ENCODE measurements around the gene MAPK8IP3. TPM values are rescaled to one million over a fixed set of nuclear protein-coding genes. Genes with fewer than 3 reads are reported as not detected.

The MAPK8IP3 gene
- total RNA-seq, 1 donor from 2014 or later = 157 TPM

GRCh38 chr16:1817716-1818115 is 111.7 kb downstream of the MAPK8IP3 start:
- no peak for TF ChIP-seq CTCF (IDR thresholded peaks at IDR 0.05; ENCODE audit: unreplicated experiment)
- Mint-ChIP-seq H3K27me3 (no peaks in the 10 kb centered on the region), H3K36me3 (ENCODE audit: insufficient read depth) (peaks cover 16% of the 10 kb centered on the region), H3K9me3 (ENCODE audit: low read depth) (no peaks in the 10 kb centered on the region), H3K27ac (no peak overlapping the region), H3K4me1 (ENCODE audit: low read depth) (no peaks in the 10 kb centered on the region), H3K4me3 (ENCODE audit: low read depth) (no peak overlapping the region)
- no peak for DNase-seq (ENCODE audit: low spot score, unreplicated experiment)

GRCh38 chr16:1818204-1818872 is 112.3 kb downstream of the MAPK8IP3 start:
- Mint-ChIP-seq H3K4me3 (ENCODE audit: low read depth) (no peak overlapping the region), H3K27ac (no peak overlapping the region), H3K4me1 (ENCODE audit: low read depth) (no peaks in the 10 kb centered on the region), H3K36me3 (ENCODE audit: insufficient read depth) (peaks cover 13% of the 10 kb centered on the region), H3K27me3 (no peaks in the 10 kb centered on the region), H3K9me3 (ENCODE audit: low read depth) (no peaks in the 10 kb centered on the region)
- no peak for DNase-seq (ENCODE audit: low spot score, unreplicated experiment)
- TF ChIP-seq CTCF (IDR thresholded peaks at IDR 0.05; ENCODE audit: unreplicated experiment) = no peak

- Mint-ChIP-seq H3K4me1 (ENCODE audit: low read depth) (peaks cover 1% of the 10 kb centered on the region), H3K4me3 (ENCODE audit: low read depth) (no peak overlapping the region), H3K27me3 (no peaks in the 10 kb centered on the region), H3K27ac (no peak overlapping the region), H3K36me3 (ENCODE audit: insufficient read depth) (peaks cover 9% of the 10 kb centered on the region), H3K9me3 (ENCODE audit: low read depth) (no peaks in the 10 kb centered on the region)
- DNase-seq (ENCODE audit: low spot score, unreplicated experiment) = no peak
- TF ChIP-seq CTCF (IDR thresholded peaks at IDR 0.05; ENCODE audit: unreplicated experiment) = no peak
Measured at GRCh38 chr16:1818873-1819525, 113.0 kb downstream of the MAPK8IP3 start.

- no peak overlapping the region for H3K4me3 Mint-ChIP-seq (ENCODE audit: low read depth)
- no peaks in the 10 kb centered on the region for H3K27me3 Mint-ChIP-seq
- no peaks in the 10 kb centered on the region for H3K9me3 Mint-ChIP-seq (ENCODE audit: low read depth)
- no peak overlapping the region for H3K27ac Mint-ChIP-seq
- no peak for TF ChIP-seq CTCF (IDR thresholded peaks at IDR 0.05; ENCODE audit: unreplicated experiment)
- H3K36me3 Mint-ChIP-seq (ENCODE audit: insufficient read depth) = peaks cover 7% of the 10 kb centered on the region
- H3K4me1 Mint-ChIP-seq (ENCODE audit: low read depth) = peaks cover 3% of the 10 kb centered on the region
- DNase-seq (ENCODE audit: low spot score, unreplicated experiment) = no peak
Measured at GRCh38 chr16:1819611-1820010, 113.6 kb downstream of the MAPK8IP3 start.

Small RNA genes lying within 50 kb of the gene (microRNA-seq; reads per million reads assigned to microRNA genes)
- 10.7 reads per million, percentile 19 among the genes with 10 or more reads in this experiment for gene MIR3177 (ENCODE audit: borderline number of aligned reads, unreplicated experiment)

Other genes starting within 250 kb of the MAPK8IP3 start
- gene CLCN7, start 231.2 kb upstream of the MAPK8IP3 start, total RNA-seq = 85.3 and 89.4 TPM in 2 replicates
- gene PTX4, start 217.3 kb upstream of the MAPK8IP3 start, total RNA-seq = not detected in 2 replicates
- 73.4 and 77.2 TPM in 2 replicates for gene TELO2, start 212.8 kb upstream of the MAPK8IP3 start, total RNA-seq
- not detected in 2 replicates for gene TMEM204, start 172.5 kb upstream of the MAPK8IP3 start, total RNA-seq
- 75.2 and 85.3 TPM in 2 replicates for gene IFT140, start 94.1 kb upstream of the MAPK8IP3 start, total RNA-seq
- gene CRAMP1, start 93.8 kb upstream of the MAPK8IP3 start, total RNA-seq = 58.3 and 61.3 TPM in 2 replicates
- 141 and 146 TPM in 2 replicates for gene JPT2, start 27.9 kb upstream of the MAPK8IP3 start, total RNA-seq
- gene NME3, start 65.3 kb downstream of the MAPK8IP3 start, total RNA-seq = 34.4 and 35.3 TPM in 2 replicates
- 50.6 and 53.4 TPM in 2 replicates for gene EME2, start 66.6 kb downstream of the MAPK8IP3 start, total RNA-seq
- gene MRPS34, start 66.9 kb downstream of the MAPK8IP3 start, total RNA-seq = 77.2 and 84.6 TPM in 2 replicates
- 47.8 and 50.2 TPM in 2 replicates for gene SPSB3, start 76.4 kb downstream of the MAPK8IP3 start, total RNA-seq
- gene NUBP2, start 76.8 kb downstream of the MAPK8IP3 start, total RNA-seq = 59.9 and 65.4 TPM in 2 replicates
- gene IGFALS, start 87.5 kb downstream of the MAPK8IP3 start, total RNA-seq = 0.60 and 1.2 TPM in 2 replicates
- gene HAGH, start 120.6 kb downstream of the MAPK8IP3 start, total RNA-seq = 43.6 and 46.4 TPM in 2 replicates
- 26.3 and 27.9 TPM in 2 replicates for gene FAHD1, start 121.0 kb downstream of the MAPK8IP3 start, total RNA-seq
- not detected in 2 replicates for gene MEIOB, start 166.0 kb downstream of the MAPK8IP3 start, total RNA-seq
- 0.46 TPM in 1 of 2 replicates, not detected in the other for gene HS3ST6, start 212.2 kb downstream of the MAPK8IP3 start, total RNA-seq
- gene MSRB1, start 237.0 kb downstream of the MAPK8IP3 start, total RNA-seq = 28.5 and 28.9 TPM in 2 replicates
- not detected in 2 replicates for gene RPL3L, start 248.5 kb downstream of the MAPK8IP3 start, total RNA-seq